ENCODE measurements around the gene PLAU.
"Not testable (repeated sequence)": the region's sequence is repeated elsewhere in the genome, so short reads cannot be mapped to it uniquely, and the experiment has no call there.

PLAU gene

GRCh38 chr10:73922007-73922863 is 11.3 kb downstream of the PLAU start:
- no peak for DNase-seq (ENCODE audit: low spot score)

- no peak for DNase-seq (ENCODE audit: low spot score)
These were observed 11.9 kb downstream of the PLAU start for GRCh38 chr10:73922864-73923133.

GRCh38 chr10:73923935-73924598 is 13.1 kb downstream of the PLAU start:
- DNase-seq (ENCODE audit: low spot score) = no peak

GRCh38 chr10:73924935-73925334 is 14.0 kb downstream of the PLAU start:
- DNase-seq (ENCODE audit: low spot score) = no peak

- DNase-seq (ENCODE audit: low spot score) = no peak
These were observed 14.6 kb downstream of the PLAU start for GRCh38 chr10:73925539-73925938.

- no peak for DNase-seq (ENCODE audit: low spot score)
These were observed 15.3 kb downstream of the PLAU start for GRCh38 chr10:73926152-73926764.

GRCh38 chr10:73930630-73931327 is 19.8 kb downstream of the PLAU start:
- not testable (repeated sequence) for DNase-seq (ENCODE audit: low spot score)

- no peak for DNase-seq (ENCODE audit: low spot score)
These were observed 21.1 kb downstream of the PLAU start for GRCh38 chr10:73931767-73932619.

- no peak for DNase-seq (ENCODE audit: low spot score)
These were observed 21.7 kb downstream of the PLAU start for GRCh38 chr10:73932620-73933112.

- DNase-seq (ENCODE audit: low spot score) = no peak
These were observed 23.1 kb downstream of the PLAU start for GRCh38 chr10:73934074-73934473.

GRCh38 chr10:73935895-73936294 is 25.0 kb downstream of the PLAU start:
- DNase-seq (ENCODE audit: low spot score) = no peak

GRCh38 chr10:73937333-73938043 is 26.6 kb downstream of the PLAU start:
- no peak for DNase-seq (ENCODE audit: low spot score)

GRCh38 chr10:73940634-73941221 is 29.8 kb downstream of the PLAU start:
- DNase-seq (ENCODE audit: low spot score) = peak; percentile 75

- DNase-seq (ENCODE audit: low spot score) = no peak
These were observed 30.4 kb downstream of the PLAU start for GRCh38 chr10:73941300-73941699.

- no peak for DNase-seq (ENCODE audit: low spot score)
These were observed 33.6 kb downstream of the PLAU start for GRCh38 chr10:73944356-73945100.

GRCh38 chr10:73946253-73947145 is 35.6 kb downstream of the PLAU start:
- no peak for DNase-seq (ENCODE audit: low spot score)

- DNase-seq (ENCODE audit: low spot score) = no peak
These were observed 38.2 kb downstream of the PLAU start for GRCh38 chr10:73948947-73949633.

All from RKO (cell line).